Keratinocyte (primary cell): ENCODE results near the gene TRPM2. TPM values are rescaled to one million over a fixed set of nuclear protein-coding genes. Genes with fewer than 3 reads are reported as not detected.
A peak's percentile ranks its signal among the peaks of the same experiment; 100 is the strongest.

Experiments used
- DNase-seq: peaks from one replicate; pipeline ENCODE4 v3.0.0-alpha.2; 2011; ENCODE audit warnings: low read depth, missing footprints, low spot score
- FAIRE-seq: peaks from 2 replicates; lab custom pipeline; 2011; peaks lifted over from hg19 to GRCh38; lab: Jason Lieb, UNC
- H2AFZ ChIP-seq: 2 replicates; pipeline ENCODE4 v1.6.0; 2012; ENCODE audit warnings: low read length, control low read depth, inconsistent platforms; ENCODE audit not compliant: control insufficient read depth
- H3K27ac ChIP-seq: 2 replicates; pipeline ENCODE4 v1.5.1; 2011; ENCODE audit warnings: low read length; ENCODE audit not compliant: control insufficient read depth, insufficient read depth
- H3K27me3 ChIP-seq: 3 replicates; pipeline ENCODE4 v1.6.0; 2011; ENCODE audit warnings: low read length; ENCODE audit not compliant: control insufficient read depth, insufficient read depth; ENCODE audit errors: extremely low read depth
- H3K36me3 ChIP-seq, 2 experiments: 2 replicates in 1 of 2; 3 replicates in 1 of 2; pipeline ENCODE4 v1.5.1; 2011; ENCODE audit warnings: low read length in 2 of 2, mild to moderate bottlenecking in 1 of 2; ENCODE audit not compliant: control insufficient read depth in 2 of 2, insufficient read depth in 2 of 2; ENCODE audit errors: extremely low read depth in 1 of 2
- H3K4me1 ChIP-seq: 3 replicates; pipeline ENCODE4 v1.5.1; 2011; ENCODE audit warnings: low read length; ENCODE audit not compliant: control insufficient read depth, insufficient read depth; ENCODE audit errors: extremely low read depth
- H3K4me2 ChIP-seq: 3 replicates; pipeline ENCODE4 v1.6.0; 2011; ENCODE audit warnings: low read depth, low read length; ENCODE audit not compliant: control insufficient read depth, insufficient read depth; ENCODE audit errors: extremely low read depth
- H3K4me3 ChIP-seq, 3 experiments: fragments of 200-600 bp in 1 of 3; sonication (generic) in 1 of 3; 2 replicates in 2 of 3; 3 replicates in 1 of 3; pipeline ENCODE4 v1.5.1; 2011 to 2016; ENCODE audit warnings: low read length in 3 of 3, mild to moderate bottlenecking in 3 of 3, control low read depth in 2 of 3, inconsistent platforms in 1 of 3, low read depth in 1 of 3, mixed read lengths in 1 of 3, mixed run types in 1 of 3, moderate library complexity in 1 of 3; ENCODE audit not compliant: control insufficient read depth in 2 of 3, insufficient read depth in 2 of 3; ENCODE audit errors: extremely low read depth in 1 of 3
- H3K79me2 ChIP-seq: 2 replicates; pipeline ENCODE4 v1.6.0; 2012; ENCODE audit warnings: low read length; ENCODE audit not compliant: control insufficient read depth, insufficient read depth
- H3K9ac ChIP-seq: 3 replicates; pipeline ENCODE4 v1.6.0; 2011; ENCODE audit warnings: low read length; ENCODE audit not compliant: control insufficient read depth, insufficient read depth; ENCODE audit errors: extremely low read depth
- H3K9me1 ChIP-seq: 3 replicates; pipeline ENCODE4 v1.6.0; 2011; ENCODE audit warnings: low read length; ENCODE audit not compliant: control insufficient read depth, insufficient read depth; ENCODE audit errors: extremely low read depth
- H3K9me3 ChIP-seq: 2 replicates; pipeline ENCODE4 v1.5.1; 2012; ENCODE audit warnings: low read depth, low read length; ENCODE audit not compliant: control insufficient read depth
- H4K20me1 ChIP-seq: 3 replicates; pipeline ENCODE4 v1.6.0; 2011; ENCODE audit warnings: low read length; ENCODE audit not compliant: control insufficient read depth, insufficient read depth; ENCODE audit errors: extremely low read depth
- CTCF ChIP-seq, 3 experiments: IDR thresholded peaks in 1 of 3; conservative IDR thresholded peaks in 1 of 3; optimal IDR thresholded peaks in 1 of 3; 2 replicates in 2 of 3; 3 replicates in 1 of 3; pipeline versions ENCODE3 to v1.5.1; 2011; ENCODE audit warnings: low read length in 3 of 3, mild to moderate bottlenecking in 3 of 3, moderate library complexity in 2 of 3, control low read depth in 1 of 3, inconsistent platforms in 1 of 3; ENCODE audit not compliant: insufficient read depth in 2 of 3; ENCODE audit errors: extremely low read depth in 1 of 3
- EZH2 ChIP-seq: IDR thresholded peaks from one replicate; pipeline ENCODE4 v1.6.1; 2012; ENCODE audit warnings: inconsistent platforms, mild to moderate bottlenecking, low read length, moderate library complexity
- dilution Hi-C: fragments of 300-500 bp; cut with MboI; formaldehyde crosslinking; loops from one replicate; pipeline ENCODE4 v1.7.0; 2020; ENCODE audit warnings: low sequenced_read_pairs; ENCODE audit not compliant: extremely low pct_ligation_motif_present
- polyA plus RNA-seq, 5 experiments: library from polyadenylated mRNA; depleted of rRNA in 3 of 5; stranded (reverse) in 3 of 5; stranded (forward) in 1 of 5; unstranded in 1 of 5; fragments of >200 nt; gene quantifications; 1 replicate in 1 of 5; 2 replicates in 3 of 5; 3 replicates in 1 of 5; pipeline versions ENCODE4 v1.2.1 to v1.2.3, GENCODE V29; 2011 to 2012; ENCODE audit warnings: missing spikeins in 2 of 5, low read depth in 1 of 5, low replicate concordance in 1 of 5

Gene TRPM2
- polyA plus RNA-seq, 1 donor (not counting 4 experiments of a cell fraction or from before 2014, with no cell fraction given): 0.31 TPM

GRCh38 chr21:44349416-44349846, 4.0 kb upstream of the TRPM2 start:
- peaks cover 48% of the 10 kb centered on the region for H3K27me3 ChIP-seq
- no peak overlapping the region for H3K27ac ChIP-seq
- H3K4me3 ChIP-seq: no peak overlapping the region
- no peak overlapping the region for H2AFZ ChIP-seq
- no peak overlapping the region for H3K9ac ChIP-seq
- no peaks in the 10 kb centered on the region for H3K9me1 ChIP-seq
- dilution Hi-C loops: no loop called here
- no peaks in the 10 kb centered on the region for H3K79me2 ChIP-seq
- no peaks in the 10 kb centered on the region for H4K20me1 ChIP-seq
- FAIRE-seq (no peak), DNase-seq (no peak)
- no peaks in the 10 kb centered on the region for H3K4me1 ChIP-seq
- TF ChIP-seq EZH2: no peak
- no peak for TF ChIP-seq CTCF (optimal IDR thresholded peaks at IDR 0.05 in 1 of 3, IDR thresholded peaks at IDR 0.05 in 1 of 3, conservative IDR thresholded peaks at IDR 0.05 in 1 of 3; ENCODE audit: extremely low read depth in 1 of 3, insufficient read depth in 2 of 3, low read length in 3 of 3)
- H3K9me3 ChIP-seq: no peaks in the 10 kb centered on the region
- no peak overlapping the region for H3K4me2 ChIP-seq
- no peaks in the 10 kb centered on the region for H3K36me3 ChIP-seq

- Histone ChIP-seq H3K4me1 (no peaks in the 10 kb centered on the region), H3K9me3 (no peaks in the 10 kb centered on the region), H3K36me3 (no peaks in the 10 kb centered on the region), H2AFZ (no peak overlapping the region), H3K9ac (no peak overlapping the region), H3K9me1 (no peaks in the 10 kb centered on the region), H3K27me3 (peaks cover 48% of the 10 kb centered on the region), H4K20me1 (no peaks in the 10 kb centered on the region), H3K4me3 (no peak overlapping the region), H3K27ac (no peak overlapping the region), H3K4me2 (no peak overlapping the region), H3K79me2 (no peaks in the 10 kb centered on the region)
- DNase-seq: no peak
- TF ChIP-seq EZH2 (peak; percentile 62), CTCF (optimal IDR thresholded peaks at IDR 0.05 in 1 of 3, IDR thresholded peaks at IDR 0.05 in 1 of 3, conservative IDR thresholded peaks at IDR 0.05 in 1 of 3; ENCODE audit: extremely low read depth in 1 of 3, insufficient read depth in 2 of 3, low read length in 3 of 3) (no peak)
- no peak for FAIRE-seq
- dilution Hi-C loops: no loop called here
These were observed 3.3 kb upstream of the TRPM2 start for GRCh38 chr21:44349847-44350772.
